Measurements from ENCODE around the gene VRK1. TPM values are rescaled to one million over a fixed set of nuclear protein-coding genes. Genes with fewer than 3 reads are reported as not detected.

VRK1 gene
- total RNA-seq, 1 donor from 2014 or later: 20.0 TPM

DNA sequence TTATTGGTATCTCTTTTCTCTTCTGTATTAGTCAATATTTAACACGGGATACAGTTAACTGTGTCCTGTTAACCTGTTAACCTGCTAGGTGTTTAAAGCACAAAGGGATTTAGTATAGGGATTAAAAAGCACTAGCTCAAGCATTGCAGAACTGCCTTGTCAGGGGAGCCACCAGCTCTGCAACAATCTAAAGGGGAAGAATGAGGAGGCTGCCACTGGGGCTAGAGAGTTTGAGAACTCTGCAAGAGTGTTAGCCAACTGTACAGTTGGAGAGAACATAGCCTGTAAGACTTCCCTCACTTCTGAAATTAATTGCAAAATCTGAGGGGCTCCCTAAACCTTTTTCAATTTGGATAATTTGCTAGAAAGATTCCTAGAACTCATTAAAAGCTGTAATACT, 6.5 kb upstream of the VRK1 start:
- Mint-ChIP-seq H3K27me3 (ENCODE audit: low read depth) (peaks cover 71% of the 10 kb centered on the region), H3K4me1 (no peaks in the 10 kb centered on the region), H3K9me3 (no peaks in the 10 kb centered on the region), H3K27ac (no peak overlapping the region), H3K36me3 (no peaks in the 10 kb centered on the region), H3K4me3 (no peak overlapping the region)
- DNase-seq (ENCODE audit: low spot score in 2 of 2, unreplicated experiment in 2 of 2): no peak
- TF ChIP-seq, protein P1, sequence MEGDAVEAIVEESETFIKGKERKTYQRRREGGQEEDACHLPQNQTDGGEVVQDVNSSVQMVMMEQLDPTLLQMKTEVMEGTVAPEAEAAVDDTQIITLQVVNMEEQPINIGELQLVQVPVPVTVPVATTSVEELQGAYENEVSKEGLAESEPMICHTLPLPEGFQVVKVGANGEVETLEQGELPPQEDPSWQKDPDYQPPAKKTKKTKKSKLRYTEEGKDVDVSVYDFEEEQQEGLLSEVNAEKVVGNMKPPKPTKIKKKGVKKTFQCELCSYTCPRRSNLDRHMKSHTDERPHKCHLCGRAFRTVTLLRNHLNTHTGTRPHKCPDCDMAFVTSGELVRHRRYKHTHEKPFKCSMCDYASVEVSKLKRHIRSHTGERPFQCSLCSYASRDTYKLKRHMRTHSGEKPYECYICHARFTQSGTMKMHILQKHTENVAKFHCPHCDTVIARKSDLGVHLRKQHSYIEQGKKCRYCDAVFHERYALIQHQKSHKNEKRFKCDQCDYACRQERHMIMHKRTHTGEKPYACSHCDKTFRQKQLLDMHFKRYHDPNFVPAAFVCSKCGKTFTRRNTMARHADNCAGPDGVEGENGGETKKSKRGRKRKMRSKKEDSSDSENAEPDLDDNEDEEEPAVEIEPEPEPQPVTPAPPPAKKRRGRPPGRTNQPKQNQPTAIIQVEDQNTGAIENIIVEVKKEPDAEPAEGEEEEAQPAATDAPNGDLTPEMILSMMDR (IDR thresholded peaks at IDR 0.05; ENCODE audit: unreplicated experiment): no peak

DNA sequence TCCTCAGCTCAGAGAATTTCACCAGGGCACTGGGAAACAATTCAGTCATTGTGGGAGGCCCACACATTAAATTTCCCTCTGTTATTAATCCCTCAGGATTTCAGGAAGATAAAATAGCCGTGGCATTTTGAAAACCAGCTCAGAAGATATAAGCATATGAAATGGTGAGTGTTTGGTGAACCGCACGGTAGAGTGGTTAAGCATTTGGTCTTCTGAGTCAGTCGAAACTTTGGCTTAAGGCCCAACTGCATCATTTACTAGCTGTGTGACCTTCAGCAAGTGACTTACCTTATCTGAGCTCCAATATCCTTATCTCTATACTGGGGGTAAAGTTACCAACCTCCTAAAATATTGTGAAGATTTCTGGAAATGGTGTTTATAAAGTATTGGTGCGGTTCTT, 5.2 kb upstream of the VRK1 start:
- TF ChIP-seq, protein P1 (IDR thresholded peaks at IDR 0.05; ENCODE audit: unreplicated experiment): no peak
- no peaks in the 10 kb centered on the region for H3K36me3 Mint-ChIP-seq
- peaks cover 59% of the 10 kb centered on the region for H3K27me3 Mint-ChIP-seq (ENCODE audit: low read depth)
- no peaks in the 10 kb centered on the region for H3K9me3 Mint-ChIP-seq
- no peak overlapping the region for H3K27ac Mint-ChIP-seq
- no peaks in the 10 kb centered on the region for H3K4me1 Mint-ChIP-seq
- DNase-seq (ENCODE audit: low spot score in 2 of 2, unreplicated experiment in 2 of 2): no peak
- H3K4me3 Mint-ChIP-seq: no peak overlapping the region

DNA sequence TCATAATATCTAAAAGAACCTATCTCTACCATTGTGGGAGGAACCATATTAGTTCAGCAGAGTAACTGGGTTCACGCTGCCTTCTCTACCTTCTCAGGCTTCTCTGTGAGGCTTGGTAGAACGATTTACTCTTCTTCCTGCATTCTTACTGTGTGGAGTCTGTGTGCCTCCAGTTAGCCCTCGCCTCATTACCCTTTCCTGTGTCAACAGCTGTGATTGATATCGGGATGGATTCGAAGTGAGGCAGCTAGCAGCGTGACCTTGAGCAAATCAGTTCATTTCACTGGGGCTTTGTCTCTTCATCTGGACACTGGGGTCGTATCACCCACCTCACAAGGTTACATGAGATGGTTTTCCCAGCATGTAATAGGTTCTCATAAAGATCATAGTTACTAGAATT, 4.6 kb upstream of the VRK1 start:
- Mint-ChIP-seq H3K9me3 (no peaks in the 10 kb centered on the region), H3K27me3 (ENCODE audit: low read depth) (peaks cover 56% of the 10 kb centered on the region), H3K36me3 (no peaks in the 10 kb centered on the region), H3K4me1 (no peaks in the 10 kb centered on the region), H3K27ac (no peak overlapping the region), H3K4me3 (no peak overlapping the region)
- TF ChIP-seq, protein P1 (IDR thresholded peaks at IDR 0.05; ENCODE audit: unreplicated experiment): no peak
- DNase-seq (ENCODE audit: low spot score in 2 of 2, unreplicated experiment in 2 of 2): no peak

DNA sequence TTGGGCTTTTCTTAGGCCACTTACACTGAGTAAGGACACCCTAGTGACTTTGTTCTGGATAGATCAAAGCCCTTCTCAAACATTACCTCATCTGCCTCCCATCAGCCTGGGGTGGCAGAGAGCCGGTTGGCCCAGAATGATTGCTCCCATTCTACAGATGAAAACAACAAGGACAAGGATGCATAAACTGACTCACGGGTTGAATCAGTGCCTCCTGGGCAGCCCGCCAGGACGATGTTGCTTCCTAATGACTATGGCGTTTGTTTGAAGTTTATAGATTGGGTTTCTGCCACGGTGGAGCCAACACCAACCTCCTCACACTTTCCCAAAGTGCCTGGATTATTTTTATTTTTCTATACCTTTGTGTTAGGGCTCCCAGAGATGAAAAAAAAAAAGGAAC, 3.6 kb upstream of the VRK1 start:
- Mint-ChIP-seq H3K4me1 (peaks cover 9% of the 10 kb centered on the region), H3K27ac (no peak overlapping the region), H3K27me3 (ENCODE audit: low read depth) (peaks cover 49% of the 10 kb centered on the region), H3K9me3 (no peaks in the 10 kb centered on the region), H3K4me3 (no peak overlapping the region), H3K36me3 (no peaks in the 10 kb centered on the region)
- no peak for DNase-seq (ENCODE audit: low spot score in 2 of 2, unreplicated experiment in 2 of 2)
- TF ChIP-seq, protein P1 (IDR thresholded peaks at IDR 0.05; ENCODE audit: unreplicated experiment): no peak

DNA sequence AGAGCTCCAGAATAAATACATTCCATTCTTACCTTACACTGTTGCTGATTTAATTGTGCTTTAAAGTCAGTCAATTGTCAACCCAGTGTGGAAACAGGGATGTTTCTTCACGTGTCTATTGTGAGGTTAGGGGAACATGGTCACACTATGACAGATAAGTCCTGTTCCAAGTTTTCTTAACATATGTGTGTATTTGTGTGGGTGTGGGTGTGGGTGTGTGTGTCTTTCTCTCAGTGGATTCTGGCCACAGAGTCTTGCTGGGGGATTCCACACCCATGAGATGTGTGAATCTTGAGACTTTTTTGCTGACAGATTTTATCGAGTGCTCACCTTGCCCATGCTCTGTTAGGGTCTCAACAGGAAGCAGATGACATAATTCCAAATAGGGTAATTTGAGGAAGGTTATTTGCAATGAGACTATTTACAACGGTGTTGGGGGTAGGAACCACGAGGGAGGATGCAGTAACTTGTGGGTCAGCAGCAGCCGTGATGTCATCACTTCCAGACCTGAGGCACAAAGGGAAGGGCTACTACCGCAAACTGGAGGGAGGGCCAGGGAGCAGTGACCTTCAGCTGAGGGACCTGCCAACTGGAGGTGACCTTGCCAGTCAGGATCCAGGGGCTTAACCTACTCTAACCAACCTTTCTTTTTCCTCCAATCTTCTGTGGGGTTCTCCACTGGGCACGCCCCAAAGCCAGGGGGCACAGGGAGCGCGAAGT, 1.9 kb upstream of the VRK1 start:
- Mint-ChIP-seq H3K4me1 (peaks cover 11% of the 10 kb centered on the region), H3K27ac (no peak overlapping the region), H3K9me3 (no peaks in the 10 kb centered on the region), H3K27me3 (ENCODE audit: low read depth) (peaks cover 35% of the 10 kb centered on the region), H3K36me3 (no peaks in the 10 kb centered on the region), H3K4me3 (no peak overlapping the region)
- TF ChIP-seq, protein P1 (IDR thresholded peaks at IDR 0.05; ENCODE audit: unreplicated experiment): no peak
- no peak for DNase-seq (ENCODE audit: low spot score in 2 of 2, unreplicated experiment in 2 of 2)
